ENCODE data around the gene PNO1.

- no peak for TF ChIP-seq CTCF (IDR thresholded peaks at IDR 0.05)
- no peak for TF ChIP-seq POLR2A (IDR thresholded peaks at IDR 0.05)
- TF ChIP-seq POLR2AphosphoS5 (IDR thresholded peaks at IDR 0.05): no peak
These were observed 37.4 kb downstream of the PNO1 start for GRCh38 chr2:68195096-68195495.

Measured in stomach (tissue), 4 donors.